Urothelium cell line (cell line): ENCODE measurements around the gene SRD5A1.

Experiments used
- DNase-seq: peaks from one replicate; pipeline ENCODE4 v3.0.0; 2011; ENCODE audit warnings: low spot score, mixed read lengths
- FAIRE-seq: peaks from 2 replicates; lab custom pipeline; 2011; peaks lifted over from hg19 to GRCh38; lab: Jason Lieb, UNC

Gene SRD5A1

GRCh38 chr5:6680922-6681321 is 47.7 kb downstream of the SRD5A1 start:
- no peak for DNase-seq
- no peak for FAIRE-seq

GRCh38 chr5:6681682-6682081 is 48.4 kb downstream of the SRD5A1 start:
- peak; percentile 99 for FAIRE-seq

GRCh38 chr5:6682239-6682638 is 49.0 kb downstream of the SRD5A1 start:
- no peak for FAIRE-seq
- no peak for DNase-seq

More at GRCh38 chr5:6681682-6682081, 48.4 kb downstream of the SRD5A1 start:
- DNase-seq, result no peak

GRCh38 chr5:6683241-6683640 is 50.0 kb downstream of the SRD5A1 start:
- DNase-seq (no peak), FAIRE-seq (no peak)

GRCh38 chr5:6684075-6684474 is 50.8 kb downstream of the SRD5A1 start:
- FAIRE-seq, result no peak
- DNase-seq, result no peak

GRCh38 chr5:6686501-6686900 is 53.3 kb downstream of the SRD5A1 start:
- DNase-seq (no peak), FAIRE-seq (no peak)

- DNase-seq (peak; percentile 67), FAIRE-seq (no peak)
These were observed 53.7 kb downstream of the SRD5A1 start for GRCh38 chr5:6686915-6687409.

GRCh38 chr5:6687505-6687904 is 54.3 kb downstream of the SRD5A1 start:
- DNase-seq (no peak), FAIRE-seq (peak; percentile 56)

- DNase-seq, result no peak
- FAIRE-seq, result no peak
These were observed 59.7 kb downstream of the SRD5A1 start for GRCh38 chr5:6692906-6693305.

- no peak for FAIRE-seq
These were observed 65.5 kb downstream of the SRD5A1 start for GRCh38 chr5:6698696-6699095.

GRCh38 chr5:6699357-6699756 is 66.1 kb downstream of the SRD5A1 start:
- DNase-seq, result no peak
- FAIRE-seq, result no peak

More at GRCh38 chr5:6698696-6699095, 65.5 kb downstream of the SRD5A1 start:
- no peak for DNase-seq

- DNase-seq (no peak), FAIRE-seq (no peak)
These were observed 66.9 kb downstream of the SRD5A1 start for GRCh38 chr5:6700074-6700684.

- no peak for FAIRE-seq
- DNase-seq, result no peak
These were observed 67.6 kb downstream of the SRD5A1 start for GRCh38 chr5:6700685-6701355.

- DNase-seq (no peak), FAIRE-seq (no peak)
These were observed 68.3 kb downstream of the SRD5A1 start for GRCh38 chr5:6701491-6701890.

- DNase-seq (no peak), FAIRE-seq (no peak)
These were observed 69.4 kb downstream of the SRD5A1 start for GRCh38 chr5:6702633-6703032.

- FAIRE-seq, result peak; percentile 44
- DNase-seq, result no peak
These were observed 70.6 kb downstream of the SRD5A1 start for GRCh38 chr5:6703806-6704205.

GRCh38 chr5:6704361-6704851 is 71.2 kb downstream of the SRD5A1 start:
- peak; percentile 85 for DNase-seq
- FAIRE-seq, result no peak

- DNase-seq (peak; percentile 41), FAIRE-seq (no peak)
These were observed 71.8 kb downstream of the SRD5A1 start for GRCh38 chr5:6705088-6705487.

- no peak for DNase-seq
- FAIRE-seq, result no peak
These were observed 72.7 kb downstream of the SRD5A1 start for GRCh38 chr5:6705959-6706358.

- FAIRE-seq (no peak), DNase-seq (no peak)
These were observed 74.6 kb downstream of the SRD5A1 start for GRCh38 chr5:6707852-6708251.

GRCh38 chr5:6708814-6709213 is 75.6 kb downstream of the SRD5A1 start:
- FAIRE-seq, result no peak
- DNase-seq, result no peak

GRCh38 chr5:6710070-6710469 is 76.8 kb downstream of the SRD5A1 start:
- no peak for DNase-seq
- FAIRE-seq, result no peak
